ENCODE results near the gene TMEFF1.

Gene TMEFF1

DNA sequence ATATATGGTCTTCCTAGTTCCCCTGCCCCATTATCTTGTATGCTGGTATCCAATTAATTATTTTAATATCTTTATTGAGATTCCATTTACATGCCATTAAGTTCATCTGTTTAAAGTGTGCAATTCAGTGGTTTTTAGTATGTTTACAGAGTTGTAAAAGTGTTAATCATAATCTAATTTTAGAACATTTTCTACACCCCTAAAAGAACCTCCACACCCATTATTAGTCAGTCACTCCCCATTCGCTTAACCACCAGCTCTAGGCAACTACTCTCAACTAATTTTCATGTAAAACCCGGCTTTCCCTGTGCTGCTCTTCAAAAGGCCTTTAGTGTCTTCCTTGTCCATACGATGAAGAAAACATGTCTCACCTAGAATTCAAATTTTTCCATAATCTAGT is 84.1 kb downstream of the TMEFF1 start:
- ChIA-PET CTCF (interaction anchor here (2.9 kb wide), 1 partner anchor 44 kb away, joined by 9 read pairs; no protein-coding TSS in a partner anchor), POLR2A (no interaction called here)
- TF ChIP-seq, protein P1, sequence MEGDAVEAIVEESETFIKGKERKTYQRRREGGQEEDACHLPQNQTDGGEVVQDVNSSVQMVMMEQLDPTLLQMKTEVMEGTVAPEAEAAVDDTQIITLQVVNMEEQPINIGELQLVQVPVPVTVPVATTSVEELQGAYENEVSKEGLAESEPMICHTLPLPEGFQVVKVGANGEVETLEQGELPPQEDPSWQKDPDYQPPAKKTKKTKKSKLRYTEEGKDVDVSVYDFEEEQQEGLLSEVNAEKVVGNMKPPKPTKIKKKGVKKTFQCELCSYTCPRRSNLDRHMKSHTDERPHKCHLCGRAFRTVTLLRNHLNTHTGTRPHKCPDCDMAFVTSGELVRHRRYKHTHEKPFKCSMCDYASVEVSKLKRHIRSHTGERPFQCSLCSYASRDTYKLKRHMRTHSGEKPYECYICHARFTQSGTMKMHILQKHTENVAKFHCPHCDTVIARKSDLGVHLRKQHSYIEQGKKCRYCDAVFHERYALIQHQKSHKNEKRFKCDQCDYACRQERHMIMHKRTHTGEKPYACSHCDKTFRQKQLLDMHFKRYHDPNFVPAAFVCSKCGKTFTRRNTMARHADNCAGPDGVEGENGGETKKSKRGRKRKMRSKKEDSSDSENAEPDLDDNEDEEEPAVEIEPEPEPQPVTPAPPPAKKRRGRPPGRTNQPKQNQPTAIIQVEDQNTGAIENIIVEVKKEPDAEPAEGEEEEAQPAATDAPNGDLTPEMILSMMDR (IDR thresholded peaks at IDR 0.05; ENCODE audit: control extremely low read depth, extremely low read depth, low read depth, missing control alignments) = no peak
- no peak for DNase-seq (ENCODE audit: extremely low spot score)

DNA sequence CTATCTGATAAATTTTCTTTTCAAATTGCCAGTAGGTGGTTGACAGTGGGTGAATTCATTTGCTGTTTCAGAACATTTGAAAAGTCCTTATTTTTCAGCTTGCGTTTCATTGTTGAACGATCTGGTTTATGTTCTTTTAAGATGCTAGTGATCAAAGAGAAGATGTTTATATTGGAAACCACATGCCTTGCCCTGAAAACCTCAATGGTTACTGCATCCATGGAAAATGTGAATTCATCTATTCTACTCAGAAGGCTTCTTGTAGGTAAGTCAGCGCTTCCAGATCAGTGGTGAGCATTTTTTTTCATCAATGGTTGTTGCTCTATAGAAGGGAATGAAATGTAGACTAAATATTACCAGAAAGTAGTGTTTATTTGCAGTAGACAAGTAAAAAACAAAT is 88.3 kb downstream of the TMEFF1 start:
- DNase-seq (ENCODE audit: extremely low spot score) = no peak
- ChIA-PET POLR2A (no interaction called here), CTCF (interaction anchor here (1.9 to 3.1 kb wide), 3 partner anchors 9 to 40 kb away, joined by 5 to 9 read pairs (median 6); no protein-coding TSS in a partner anchor)
- TF ChIP-seq, protein P1 (IDR thresholded peaks at IDR 0.05; ENCODE audit: control extremely low read depth, extremely low read depth, low read depth, missing control alignments) = no peak

DNA sequence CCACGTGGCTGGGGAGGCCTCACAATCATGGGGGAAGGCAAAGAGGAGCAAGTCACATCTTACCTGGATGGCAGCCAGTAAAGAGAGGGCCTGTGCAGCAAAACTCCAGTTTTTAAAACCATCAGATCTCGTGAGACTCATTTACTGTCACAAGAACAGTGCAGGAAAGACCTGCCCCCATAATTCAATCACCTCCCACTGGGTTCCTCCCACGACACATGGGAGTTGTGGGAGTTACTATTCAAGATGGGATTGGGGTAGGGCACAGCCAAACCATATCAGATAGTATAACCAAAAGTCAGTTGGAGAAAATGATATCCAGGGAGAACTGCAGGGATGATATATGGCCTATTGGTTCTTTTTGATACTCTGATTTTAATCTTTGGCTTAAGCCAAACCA is 94.9 kb downstream of the TMEFF1 start:
- TF ChIP-seq, protein P1 (IDR thresholded peaks at IDR 0.05; ENCODE audit: control extremely low read depth, extremely low read depth, low read depth, missing control alignments) = no peak
- DNase-seq (ENCODE audit: extremely low spot score) = no peak
- ChIA-PET POLR2A (no interaction called here), CTCF (interaction anchor here (1.0 to 1.7 kb wide), 2 partner anchors 12 to 14 kb away, joined by 4 to 5 read pairs; no protein-coding TSS in a partner anchor)

DNA sequence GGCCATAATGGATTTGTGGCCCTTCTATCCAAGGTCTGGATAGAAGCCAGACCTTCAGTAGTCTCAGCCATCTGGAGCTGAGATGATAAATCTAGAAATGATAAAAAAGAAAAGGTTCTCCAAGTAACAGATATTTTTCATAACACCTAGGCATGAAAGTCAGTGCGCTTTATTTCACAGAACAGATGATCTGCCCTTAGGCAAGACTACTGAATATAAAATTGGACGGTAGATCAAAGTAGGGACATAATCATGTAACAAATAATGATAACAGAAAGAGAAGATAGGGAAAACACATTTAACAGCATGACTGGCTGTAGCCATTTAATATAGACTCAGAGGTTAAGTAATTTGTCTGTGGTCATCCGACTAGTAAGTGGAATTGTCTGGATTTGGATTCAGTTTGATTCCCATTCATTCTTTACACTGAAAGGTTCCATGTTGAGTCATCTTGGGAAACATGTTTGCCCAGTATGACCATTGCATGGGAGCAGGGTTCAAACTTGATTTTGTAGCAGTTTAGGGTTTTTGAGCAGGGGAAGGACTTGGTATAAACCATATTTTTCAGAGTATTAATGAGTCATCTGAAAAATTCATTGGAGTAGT is 100.8 kb downstream of the TMEFF1 start:
- ChIA-PET CTCF (interaction anchor here (0.8 kb wide), 1 partner anchor 11 kb away, joined by 3 read pairs; no protein-coding TSS in a partner anchor), POLR2A (no interaction called here)
- TF ChIP-seq, protein P1 (IDR thresholded peaks at IDR 0.05; ENCODE audit: control extremely low read depth, extremely low read depth, low read depth, missing control alignments) = no peak
- DNase-seq (ENCODE audit: extremely low spot score) = no peak

DNA sequence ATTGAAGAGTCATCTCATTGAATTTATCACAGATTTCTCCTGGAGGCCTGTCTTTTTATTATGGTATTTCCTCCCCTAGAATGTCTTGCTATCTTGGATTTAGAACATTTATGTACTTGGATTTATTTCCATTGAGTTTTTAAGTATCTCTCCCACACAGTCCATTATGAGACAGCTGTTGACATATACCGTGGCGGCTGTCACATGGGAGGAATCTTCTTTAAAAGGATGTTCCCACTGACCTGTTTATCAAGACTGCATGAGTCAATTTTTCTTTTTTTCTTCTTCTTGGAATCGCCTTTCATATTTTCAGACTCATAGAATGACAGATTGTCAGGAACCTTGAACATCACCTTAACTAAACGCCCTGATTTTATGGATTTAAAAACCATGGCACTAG is 102.1 kb downstream of the TMEFF1 start:
- CTCF ChIA-PET = interaction anchor here (1.2 to 1.7 kb wide), 2 partner anchors 19 to 69 kb away, joined by 3 to 6 read pairs; no protein-coding TSS in a partner anchor
- POLR2A ChIA-PET = no interaction called here
- no peak for DNase-seq (ENCODE audit: extremely low spot score)
- TF ChIP-seq, protein P1 (IDR thresholded peaks at IDR 0.05; ENCODE audit: control extremely low read depth, extremely low read depth, low read depth, missing control alignments) = no peak

DNA sequence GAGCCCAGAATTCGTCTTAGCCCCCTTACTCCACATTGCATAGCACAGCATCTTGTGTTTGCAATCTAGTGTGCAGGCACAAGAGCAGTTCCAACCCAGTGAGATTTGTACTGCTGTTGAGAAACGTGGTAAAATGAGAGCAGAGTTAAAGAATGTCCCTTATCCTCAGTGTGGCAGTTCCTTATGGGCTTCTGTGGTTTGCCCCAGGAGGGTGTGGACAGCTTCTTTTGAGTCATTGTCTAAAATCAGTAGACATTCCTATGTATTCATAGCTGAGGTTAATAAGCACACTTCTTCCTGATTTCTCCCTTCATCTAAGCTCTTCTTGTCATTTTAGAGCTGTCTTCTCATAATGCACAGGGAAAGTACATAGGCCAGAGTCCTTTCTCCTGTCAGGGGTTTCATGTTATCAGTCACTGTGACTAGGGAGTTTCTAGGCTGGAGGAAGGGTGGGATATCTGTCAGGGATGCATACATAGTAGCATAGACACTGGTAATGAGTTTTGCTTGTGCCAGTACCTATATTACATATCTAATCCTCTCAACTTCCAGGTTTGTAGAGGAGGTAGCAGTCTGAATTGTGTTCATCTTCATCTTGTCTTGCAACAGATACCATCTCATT is 102.9 kb downstream of the TMEFF1 start:
- ChIA-PET POLR2A (no interaction called here), CTCF (interaction anchor here (0.8 to 1.7 kb wide), 3 partner anchors 20 to 70 kb away, joined by 3 to 6 read pairs (median 3); no protein-coding TSS in a partner anchor)
- TF ChIP-seq, protein P1 (IDR thresholded peaks at IDR 0.05; ENCODE audit: control extremely low read depth, extremely low read depth, low read depth, missing control alignments) = no peak
- no peak for DNase-seq (ENCODE audit: extremely low spot score)
